ENCODE measurements around the gene RITA1. TPM values are rescaled to one million over a fixed set of nuclear protein-coding genes. Genes with fewer than 3 reads are reported as not detected.

The RITA1 gene
- total RNA-seq, 2 donors from 2014 or later = 12.2 to 26.9 TPM

DNA sequence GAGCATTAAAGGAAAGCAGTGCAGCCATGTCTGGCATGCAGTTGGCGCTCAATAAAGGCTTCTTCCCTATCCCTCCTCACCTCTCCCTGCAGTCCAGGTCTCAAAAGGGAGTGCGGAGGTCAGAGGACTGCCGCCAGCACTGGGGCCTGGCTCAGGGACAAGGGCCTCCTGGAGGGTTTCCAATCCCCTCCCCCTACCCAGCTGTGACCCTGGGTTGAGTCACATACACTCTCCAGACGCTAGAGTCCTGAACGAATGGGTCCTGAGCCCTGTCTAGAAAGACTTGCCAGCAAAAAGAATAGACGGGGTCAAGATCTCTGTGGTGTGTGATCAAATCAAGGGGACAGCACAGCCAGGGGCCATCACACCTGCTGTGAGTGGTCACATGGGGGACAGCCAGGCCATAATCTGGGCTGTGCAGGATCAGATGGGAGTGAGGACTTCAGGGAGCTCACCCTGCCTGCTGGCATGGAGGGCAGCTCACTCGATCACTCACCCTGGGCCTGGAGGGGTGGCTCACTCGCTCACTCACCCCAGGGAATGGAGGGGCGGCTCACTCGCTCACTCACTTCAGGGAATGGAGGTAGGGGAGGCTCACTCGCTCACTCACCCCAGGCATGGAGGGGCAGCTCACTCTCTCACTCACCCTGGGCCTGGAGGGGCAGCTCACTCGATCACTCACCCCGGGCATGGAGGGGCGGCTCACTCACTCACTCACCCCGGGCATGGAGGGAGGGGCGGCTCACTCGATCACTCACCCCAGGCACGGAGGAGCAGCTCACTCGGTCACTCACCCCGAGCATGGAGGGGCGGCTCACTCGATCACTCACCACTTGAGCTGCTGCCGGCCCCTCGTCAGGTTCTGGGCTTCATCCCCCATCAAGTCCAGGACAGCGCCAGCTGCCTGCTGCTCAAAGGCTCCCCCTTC is 23.2 kb upstream of the RITA1 start:
- Histone ChIP-seq H3K36me3 (peaks cover 78% of the 10 kb centered on the region), H3K4me3 (no peak overlapping the region), H3K4me1 (ENCODE audit: control insufficient read depth in 1 of 2, low read depth in 2 of 2) (no peaks in the 10 kb centered on the region), H3K27ac (no peak overlapping the region), H3K27me3 (replicated peaks; ENCODE audit: insufficient read depth) (no peaks in the 10 kb centered on the region), H3K9me3 (no peaks in the 10 kb centered on the region)
- DNase-seq (ENCODE audit: low spot score) = no peak
- ATAC-seq (ENCODE audit: insufficient number of reproducible peaks, low FRiP score, low read depth) = no peak
- TF ChIP-seq, protein P1, sequence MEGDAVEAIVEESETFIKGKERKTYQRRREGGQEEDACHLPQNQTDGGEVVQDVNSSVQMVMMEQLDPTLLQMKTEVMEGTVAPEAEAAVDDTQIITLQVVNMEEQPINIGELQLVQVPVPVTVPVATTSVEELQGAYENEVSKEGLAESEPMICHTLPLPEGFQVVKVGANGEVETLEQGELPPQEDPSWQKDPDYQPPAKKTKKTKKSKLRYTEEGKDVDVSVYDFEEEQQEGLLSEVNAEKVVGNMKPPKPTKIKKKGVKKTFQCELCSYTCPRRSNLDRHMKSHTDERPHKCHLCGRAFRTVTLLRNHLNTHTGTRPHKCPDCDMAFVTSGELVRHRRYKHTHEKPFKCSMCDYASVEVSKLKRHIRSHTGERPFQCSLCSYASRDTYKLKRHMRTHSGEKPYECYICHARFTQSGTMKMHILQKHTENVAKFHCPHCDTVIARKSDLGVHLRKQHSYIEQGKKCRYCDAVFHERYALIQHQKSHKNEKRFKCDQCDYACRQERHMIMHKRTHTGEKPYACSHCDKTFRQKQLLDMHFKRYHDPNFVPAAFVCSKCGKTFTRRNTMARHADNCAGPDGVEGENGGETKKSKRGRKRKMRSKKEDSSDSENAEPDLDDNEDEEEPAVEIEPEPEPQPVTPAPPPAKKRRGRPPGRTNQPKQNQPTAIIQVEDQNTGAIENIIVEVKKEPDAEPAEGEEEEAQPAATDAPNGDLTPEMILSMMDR (IDR thresholded peaks at IDR 0.05) = no peak

DNA sequence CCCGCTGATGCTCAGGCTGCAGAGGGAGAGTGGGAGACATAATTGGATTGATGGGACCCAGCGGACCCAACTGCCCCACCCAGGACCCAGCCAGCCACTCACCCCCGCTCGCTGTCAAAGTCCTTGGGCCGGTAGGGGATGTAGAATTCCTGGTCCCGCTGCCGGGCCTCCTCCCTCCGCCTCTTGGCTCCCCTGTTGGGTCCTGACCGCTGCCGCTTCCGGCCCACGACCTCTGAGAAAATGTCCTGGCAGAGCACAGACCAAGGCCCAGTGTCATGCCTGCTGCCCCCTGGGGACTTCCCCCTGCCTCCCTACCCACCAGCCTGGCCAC is 22.5 kb upstream of the RITA1 start:
- no peak overlapping the region for H3K27ac ChIP-seq
- ATAC-seq (ENCODE audit: insufficient number of reproducible peaks, low FRiP score, low read depth) (no peak), DNase-seq (ENCODE audit: low spot score) (no peak)
- H3K36me3 ChIP-seq = peaks cover 77% of the 10 kb centered on the region
- no peaks in the 10 kb centered on the region for H3K9me3 ChIP-seq
- H3K4me1 ChIP-seq (ENCODE audit: control insufficient read depth in 1 of 2, low read depth in 2 of 2) = no peaks in the 10 kb centered on the region
- no peaks in the 10 kb centered on the region for H3K27me3 ChIP-seq (replicated peaks; ENCODE audit: insufficient read depth)
- TF ChIP-seq, protein P1 (IDR thresholded peaks at IDR 0.05) = no peak
- H3K4me3 ChIP-seq = no peak overlapping the region

DNA sequence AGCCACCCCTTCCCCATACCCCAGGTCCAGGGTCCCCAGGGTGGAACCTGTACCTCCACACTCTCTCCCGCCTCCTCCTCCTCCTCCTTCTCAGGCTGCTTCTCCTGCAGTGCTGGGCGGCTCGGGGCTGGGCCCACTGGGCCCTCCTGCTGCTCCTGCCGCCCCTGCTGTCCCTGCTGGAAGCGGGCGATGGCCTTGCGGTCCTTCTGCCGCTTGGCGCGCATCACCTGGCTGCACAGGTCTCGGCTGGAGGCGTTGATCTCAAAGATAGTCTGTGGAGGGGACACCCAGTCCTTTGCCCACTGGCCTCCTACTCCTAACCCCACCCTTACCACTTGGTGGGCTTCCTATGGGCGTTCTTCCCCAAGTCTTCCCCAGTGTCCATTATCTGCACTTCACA is 21.5 kb upstream of the RITA1 start:
- Histone ChIP-seq H3K27ac (no peak overlapping the region), H3K4me1 (ENCODE audit: control insufficient read depth in 1 of 2, low read depth in 2 of 2) (no peaks in the 10 kb centered on the region), H3K27me3 (replicated peaks; ENCODE audit: insufficient read depth) (no peaks in the 10 kb centered on the region), H3K36me3 (peaks cover 78% of the 10 kb centered on the region), H3K4me3 (no peak overlapping the region), H3K9me3 (no peaks in the 10 kb centered on the region)
- ATAC-seq (ENCODE audit: insufficient number of reproducible peaks, low FRiP score, low read depth) (no peak), DNase-seq (ENCODE audit: low spot score) (no peak)
- TF ChIP-seq, protein P1 (IDR thresholded peaks at IDR 0.05) = no peak

DNA sequence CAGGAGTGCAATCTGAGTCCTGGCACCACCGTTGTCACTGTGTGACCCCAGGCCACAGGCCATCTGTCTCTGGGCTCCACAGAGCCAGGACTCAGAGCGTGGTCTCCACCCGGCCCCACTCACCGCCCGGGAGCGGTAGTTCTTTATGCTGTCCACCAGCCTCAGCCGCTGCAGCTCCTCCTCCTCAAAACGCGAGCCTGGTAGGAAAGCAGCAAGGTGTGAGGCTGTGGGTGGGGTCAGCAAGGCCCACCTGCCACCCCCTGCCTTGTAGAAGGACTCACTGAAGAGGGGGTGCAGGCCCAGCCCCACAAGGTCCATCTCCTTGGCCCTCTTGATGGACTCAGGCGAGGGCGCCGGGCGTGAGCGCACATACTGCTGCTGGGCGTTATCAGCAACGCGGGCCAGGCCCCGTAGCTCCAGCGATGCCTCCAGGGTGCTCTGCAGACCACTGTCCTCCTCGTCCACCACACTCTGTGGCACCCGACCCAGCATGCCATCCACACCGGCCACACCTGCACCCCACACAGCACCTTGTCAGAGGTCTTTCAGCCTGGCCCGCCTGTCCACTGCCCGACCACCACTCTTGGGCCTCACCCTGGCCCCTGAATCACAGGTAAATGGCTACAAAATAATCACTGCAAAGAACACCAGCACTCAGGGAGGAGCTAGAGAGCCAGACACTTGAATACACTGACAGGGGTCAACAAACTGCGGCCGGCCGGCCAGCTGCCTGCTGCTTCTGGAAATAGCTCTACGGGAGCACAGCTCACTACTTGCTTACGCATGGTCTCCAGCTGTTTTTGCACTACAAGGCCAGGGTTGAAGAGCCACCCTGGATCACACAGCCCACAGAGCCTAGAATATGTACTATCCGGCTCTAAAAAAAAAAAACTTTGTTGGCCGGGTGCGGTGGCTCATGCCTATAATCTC is 19.7 kb upstream of the RITA1 start:
- H3K9me3 ChIP-seq = no peaks in the 10 kb centered on the region
- no peak overlapping the region for H3K4me3 ChIP-seq
- no peaks in the 10 kb centered on the region for H3K27me3 ChIP-seq (replicated peaks; ENCODE audit: insufficient read depth)
- TF ChIP-seq, protein P1 (IDR thresholded peaks at IDR 0.05) = no peak
- H3K4me1 ChIP-seq (ENCODE audit: control insufficient read depth in 1 of 2, low read depth in 2 of 2) = no peaks in the 10 kb centered on the region
- peaks cover 80% of the 10 kb centered on the region for H3K36me3 ChIP-seq
- DNase-seq (ENCODE audit: low spot score) (no peak), ATAC-seq (ENCODE audit: insufficient number of reproducible peaks, low FRiP score, low read depth) (no peak)
- no peak overlapping the region for H3K27ac ChIP-seq

DNA sequence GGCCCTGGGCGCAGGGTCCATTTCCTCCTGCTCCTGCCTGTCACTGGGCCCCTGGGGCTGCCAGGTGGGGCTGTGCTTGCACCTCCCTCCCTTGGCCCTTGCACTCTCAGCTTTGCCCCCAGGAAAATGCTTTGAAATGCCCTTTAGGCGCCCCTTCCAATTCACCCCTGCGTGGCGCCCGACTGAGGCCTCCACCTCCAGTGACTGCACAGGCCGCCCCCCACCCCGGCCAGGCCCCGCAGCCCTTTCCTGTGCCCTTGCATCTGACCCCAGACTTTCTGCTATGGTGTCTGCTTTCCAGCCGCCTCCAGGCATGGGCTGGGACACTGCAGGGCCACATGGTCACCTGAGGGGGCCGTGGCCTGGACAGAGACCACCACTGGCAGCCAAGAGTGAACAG is 17.7 kb upstream of the RITA1 start:
- Histone ChIP-seq H3K4me3 (no peak overlapping the region), H3K4me1 (ENCODE audit: control insufficient read depth in 1 of 2, low read depth in 2 of 2) (no peaks in the 10 kb centered on the region), H3K36me3 (peaks cover 88% of the 10 kb centered on the region), H3K27me3 (replicated peaks; ENCODE audit: insufficient read depth) (no peaks in the 10 kb centered on the region), H3K9me3 (no peaks in the 10 kb centered on the region), H3K27ac (no peak overlapping the region)
- TF ChIP-seq, protein P1 (IDR thresholded peaks at IDR 0.05) = no peak
- DNase-seq (ENCODE audit: low spot score) = no peak
- ATAC-seq (ENCODE audit: insufficient number of reproducible peaks, low FRiP score, low read depth) = no peak
